Hematopoietic multipotent progenitor cell treated with erythropoietin and hydrocortisone succinate and interleukin-3 and kit ligand, for 4 days (in vitro differentiated cells): ENCODE results near the gene ZFAND3.

Source experiments
- DNase-seq: peaks from one replicate; pipeline ENCODE4 v3.0.0-alpha.2; 2015

ZFAND3 gene

GRCh38 chr6:37819177-37819801, at the start of gene ZFAND3:
Gene ZFAND3, plus strand, starts transcription at chr6:37819727. Its CDS starts 219 bp downstream, at chr6:37819946.
- peak; percentile 98 for DNase-seq

GRCh38 chr6:37774028-37774680, 45.4 kb upstream of the ZFAND3 start:
- DNase-seq = no peak

DNA sequence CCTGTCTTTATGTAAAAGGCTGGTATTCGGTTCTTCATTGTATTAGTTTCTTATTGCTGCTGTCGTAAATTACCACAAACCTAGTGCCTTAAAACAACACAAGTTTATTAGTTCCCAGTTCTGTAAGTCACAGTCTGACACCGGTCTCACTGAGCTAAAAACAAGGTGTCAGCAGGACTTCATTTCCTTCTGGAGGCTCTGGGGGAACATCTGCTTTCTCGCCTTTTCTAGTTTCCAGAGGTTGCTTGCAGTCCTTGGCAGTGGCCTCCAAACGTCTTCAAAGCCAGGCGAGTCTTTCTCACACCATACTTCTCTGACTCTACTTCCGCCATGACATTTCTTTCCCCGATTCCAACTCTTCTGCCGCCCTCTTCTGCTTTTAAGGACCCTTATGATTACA, 43.0 kb upstream of the ZFAND3 start:
- no peak for DNase-seq

GRCh38 chr6:37777272-37777834, 42.2 kb upstream of the ZFAND3 start:
- DNase-seq = no peak

DNA sequence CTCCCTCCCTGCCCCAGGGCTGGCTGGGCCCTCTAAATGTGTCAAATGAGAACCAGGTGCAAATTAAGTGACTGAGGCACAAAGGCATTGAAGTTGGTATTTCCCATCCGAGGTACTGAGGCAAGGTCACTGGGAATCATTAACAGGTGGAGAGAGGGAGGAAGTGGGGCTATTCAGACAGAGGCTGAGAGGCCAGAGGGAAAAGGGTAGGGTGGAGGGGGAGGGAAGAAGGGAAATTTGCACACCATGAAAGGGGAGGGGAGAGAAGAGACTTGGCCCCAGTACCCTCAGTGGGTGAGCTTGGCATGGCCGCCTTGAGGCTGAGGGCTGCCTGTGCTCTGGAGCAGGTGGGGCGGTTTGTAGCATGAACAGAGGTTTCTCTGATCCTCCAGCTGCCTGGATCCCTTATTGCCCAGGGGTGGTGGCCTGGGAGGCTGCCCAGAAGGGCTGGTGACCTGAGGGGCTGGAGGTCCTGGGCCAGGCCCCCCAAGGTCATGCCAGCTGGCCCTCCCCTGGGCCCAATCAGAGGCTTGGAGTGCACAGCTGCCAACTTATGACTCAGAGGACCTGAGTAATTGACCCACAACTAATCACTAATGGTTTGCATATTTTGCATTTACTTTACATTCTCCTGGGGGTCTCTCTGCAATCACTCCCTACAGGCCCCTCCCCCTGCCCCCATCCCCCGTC, 40.3 kb upstream of the ZFAND3 start:
- no peak for DNase-seq

DNA sequence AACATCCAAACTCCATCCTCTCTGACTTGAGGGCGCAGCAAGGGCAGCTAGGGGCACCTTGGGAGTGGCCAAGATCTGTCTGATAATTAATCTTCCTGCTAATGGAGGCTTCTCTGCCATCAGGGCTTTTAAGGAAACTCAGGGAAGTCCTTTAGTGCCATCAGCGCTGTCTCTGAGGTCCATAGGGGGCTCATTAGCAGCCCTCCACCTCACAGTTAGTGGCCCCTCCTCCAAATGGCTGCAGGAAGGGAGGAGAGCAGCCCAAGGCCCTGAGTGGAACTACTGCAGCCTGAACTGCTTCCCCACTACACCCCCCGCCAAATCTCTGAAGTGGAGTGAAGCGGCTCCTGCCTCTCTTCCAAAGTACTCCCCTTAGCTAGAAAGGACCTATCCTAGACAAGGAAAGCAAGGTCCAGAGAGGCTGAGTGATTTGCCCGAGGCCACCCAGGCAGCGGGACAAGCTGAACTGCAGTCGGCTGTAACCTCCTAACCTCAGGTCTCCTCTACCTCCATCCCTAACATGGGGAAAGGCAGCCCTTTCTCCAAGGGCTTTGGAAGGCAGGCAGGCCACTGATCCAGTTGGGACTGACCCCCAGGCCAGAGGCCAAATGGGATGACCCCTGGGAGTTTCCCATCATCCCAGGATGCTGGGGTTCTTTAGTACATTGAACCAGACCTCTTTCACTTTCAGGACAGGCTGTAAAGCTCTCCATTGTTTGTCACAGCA, 39.5 kb upstream of the ZFAND3 start:
- DNase-seq = no peak

DNA sequence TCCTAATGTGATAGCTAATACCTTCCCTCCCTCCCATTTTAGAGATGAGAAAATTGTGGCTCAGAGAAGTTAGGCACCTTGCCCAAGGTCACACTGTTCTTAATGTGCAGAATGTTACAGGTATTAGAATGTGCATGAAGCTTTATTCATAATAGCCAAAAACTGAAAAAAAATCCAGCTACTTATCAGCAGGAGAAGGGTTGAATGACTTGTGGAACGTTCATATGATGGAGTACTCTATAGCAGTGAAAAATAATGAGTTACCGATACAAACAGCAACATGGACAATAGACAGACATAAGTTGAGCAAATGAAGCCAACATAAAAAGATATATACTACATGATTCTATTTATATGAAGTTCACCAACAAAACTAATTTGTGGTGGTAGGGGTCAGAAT, 37.7 kb upstream of the ZFAND3 start:
- DNase-seq = no peak

DNA sequence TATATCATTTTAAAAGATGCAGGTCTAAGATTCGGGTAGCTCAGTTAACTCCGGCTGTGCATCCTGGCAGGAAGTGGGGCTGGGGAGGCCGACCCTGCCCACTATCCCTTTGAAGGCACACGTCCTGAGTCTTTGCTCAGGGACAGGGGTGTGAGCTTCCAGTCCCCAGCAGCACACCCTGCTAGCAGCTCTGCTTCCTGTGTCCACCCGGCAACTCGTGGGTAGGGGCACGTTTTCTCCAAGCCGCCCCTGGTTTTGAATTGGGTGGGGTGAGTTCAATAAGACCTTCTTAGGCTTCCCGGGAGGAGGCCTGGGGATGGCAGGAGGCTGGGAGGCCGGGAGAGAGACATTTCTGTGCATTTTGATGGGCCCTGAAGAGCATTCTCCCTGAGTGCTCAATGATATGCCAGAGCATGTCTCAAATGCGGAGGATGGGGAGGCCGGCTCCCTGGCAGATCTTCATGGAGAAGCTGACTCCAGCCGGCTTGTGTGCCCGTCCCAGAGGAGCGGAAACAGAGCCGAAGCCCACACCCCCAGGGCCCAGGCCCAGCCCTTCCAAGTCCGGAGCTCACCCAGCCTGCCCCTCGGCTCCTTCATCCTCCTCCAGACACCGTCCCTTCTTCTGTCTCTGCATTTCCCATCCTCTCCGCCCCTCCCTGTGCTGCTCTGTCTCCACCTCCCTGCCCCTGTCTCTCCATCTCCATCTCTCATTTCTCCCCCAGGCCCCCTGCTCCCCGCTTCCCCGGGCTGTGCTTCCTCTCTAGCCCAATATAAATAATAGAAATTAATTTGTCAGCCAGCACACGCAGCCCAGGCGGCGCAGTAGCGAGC, 36.3 kb upstream of the ZFAND3 start:
- peak; percentile 22 for DNase-seq

DNA sequence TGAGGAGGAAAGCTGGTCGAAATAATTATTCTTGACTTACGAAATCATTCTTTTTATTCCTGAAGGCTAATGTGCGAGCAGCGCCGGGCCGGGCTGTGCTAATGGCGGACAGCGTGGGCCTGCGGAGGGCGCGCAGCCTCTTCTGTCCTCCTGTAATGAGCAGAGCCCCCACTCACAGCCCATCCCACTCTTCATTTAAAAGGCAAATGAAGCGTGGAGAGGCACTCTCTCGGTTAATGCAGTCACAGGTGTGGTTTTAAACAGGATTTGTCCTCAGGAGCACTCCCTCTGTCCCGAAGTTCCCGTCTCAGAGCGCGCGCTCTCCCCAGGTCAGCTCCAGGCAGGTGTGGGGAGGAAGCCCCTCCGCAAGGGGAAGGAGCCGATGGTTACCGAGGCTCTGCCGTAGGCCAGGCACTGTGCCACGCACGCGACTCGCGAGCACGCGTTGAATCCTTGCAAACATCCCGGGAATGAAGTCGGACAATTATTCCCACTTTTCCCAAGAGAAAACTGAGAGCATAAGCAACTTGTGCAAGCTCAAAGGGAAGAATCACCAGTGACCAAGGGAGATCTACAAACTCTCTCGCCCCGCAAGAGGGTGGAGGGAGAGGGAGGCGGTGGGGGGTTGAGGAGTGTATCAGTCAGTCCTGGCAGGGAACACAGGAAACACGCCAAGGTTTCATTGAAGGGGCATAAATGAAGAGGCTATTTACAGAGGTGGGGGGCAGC, 35.5 kb upstream of the ZFAND3 start:
- peak; percentile 53 for DNase-seq

GRCh38 chr6:37784585-37784967, 35.0 kb upstream of the ZFAND3 start:
- peak; percentile 82 for DNase-seq

DNA sequence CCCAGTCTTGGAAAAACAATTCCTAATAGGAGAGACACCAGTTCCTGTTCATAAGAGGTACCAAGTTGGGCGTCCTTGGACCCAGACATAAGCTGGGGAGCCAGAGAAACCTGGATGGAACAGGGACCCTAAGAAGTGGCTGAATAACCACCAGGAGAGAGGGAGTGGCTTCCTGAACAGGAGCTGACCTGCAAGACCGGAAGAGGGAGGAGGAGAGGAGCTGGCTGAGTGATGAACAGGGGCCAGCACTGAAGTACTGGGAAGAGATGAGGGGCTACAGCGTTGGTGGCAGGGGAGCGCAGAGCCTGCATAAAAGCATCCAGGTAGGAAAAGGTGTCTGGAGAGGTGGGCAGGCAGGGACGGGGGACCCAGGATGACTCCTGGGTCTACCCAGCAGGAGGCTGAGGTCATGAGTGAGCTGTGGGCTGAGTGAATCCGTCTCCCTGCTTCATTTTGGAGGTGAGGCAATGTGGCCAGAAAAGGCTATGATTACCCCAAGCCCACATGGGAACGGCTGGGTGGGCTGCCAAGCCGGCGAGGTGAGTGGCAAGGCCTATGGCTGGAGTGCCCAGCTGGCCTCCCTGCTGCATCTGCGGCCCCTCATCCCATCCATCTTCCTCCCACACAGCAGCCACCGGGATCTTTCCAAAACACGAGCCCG, 34.4 kb upstream of the ZFAND3 start:
- DNase-seq = no peak

DNA sequence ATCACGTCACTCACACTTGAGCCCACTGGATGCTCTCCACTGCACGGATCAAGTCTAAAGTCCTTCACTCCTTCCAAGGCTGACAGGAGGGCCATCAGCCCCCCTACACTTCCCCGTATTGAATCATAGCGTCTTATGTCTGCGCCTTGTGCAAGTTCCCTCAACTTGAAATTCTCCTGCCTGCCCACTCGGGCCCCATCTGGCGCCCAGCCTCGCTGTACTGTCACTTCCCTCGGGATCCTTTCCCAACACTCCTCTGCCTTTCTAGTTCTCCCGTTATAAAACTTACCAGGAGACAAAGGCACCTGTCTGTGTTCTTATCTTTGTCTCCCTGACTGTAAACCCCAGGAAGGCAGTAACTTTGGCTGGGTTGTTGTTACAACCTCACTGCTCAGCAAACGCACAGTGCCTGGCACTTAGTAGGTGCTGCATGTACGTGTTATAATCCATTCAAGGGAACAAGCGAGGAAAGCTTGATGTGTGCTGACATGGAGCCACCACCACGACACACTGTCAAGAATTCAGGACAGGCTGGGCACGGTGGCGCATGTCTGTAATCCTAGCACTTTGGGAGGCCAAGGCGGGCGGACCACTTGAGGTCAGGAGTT, 33.8 kb upstream of the ZFAND3 start:
- no peak for DNase-seq

- DNase-seq = no peak
These were observed 32.3 kb upstream of the ZFAND3 start for GRCh38 chr6:37787216-37787615.

DNA sequence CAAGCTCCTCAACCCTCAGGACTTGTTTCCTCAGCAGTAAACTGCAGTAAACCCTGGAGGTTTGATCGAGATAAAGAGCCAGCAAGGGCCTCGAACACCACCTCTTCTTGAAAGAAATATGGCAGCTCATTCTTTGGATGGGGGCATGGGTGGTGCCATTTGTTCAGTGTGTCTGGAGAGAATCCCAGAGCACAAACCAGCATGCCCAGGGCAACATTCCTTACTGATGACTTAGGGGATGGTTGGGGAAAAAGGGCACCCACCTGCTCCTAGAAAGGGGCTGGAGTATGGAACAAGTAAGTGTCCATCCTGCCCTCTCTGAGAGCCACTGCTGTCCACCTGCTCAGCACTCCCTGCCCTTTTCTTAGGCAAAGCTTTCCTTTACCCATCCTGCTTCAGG, 31.3 kb upstream of the ZFAND3 start:
- DNase-seq = no peak

GRCh38 chr6:37791156-37791919, 28.2 kb upstream of the ZFAND3 start:
- DNase-seq = peak; percentile 96

- no peak for DNase-seq
These were observed 27.0 kb upstream of the ZFAND3 start for GRCh38 chr6:37792457-37793033.

DNA sequence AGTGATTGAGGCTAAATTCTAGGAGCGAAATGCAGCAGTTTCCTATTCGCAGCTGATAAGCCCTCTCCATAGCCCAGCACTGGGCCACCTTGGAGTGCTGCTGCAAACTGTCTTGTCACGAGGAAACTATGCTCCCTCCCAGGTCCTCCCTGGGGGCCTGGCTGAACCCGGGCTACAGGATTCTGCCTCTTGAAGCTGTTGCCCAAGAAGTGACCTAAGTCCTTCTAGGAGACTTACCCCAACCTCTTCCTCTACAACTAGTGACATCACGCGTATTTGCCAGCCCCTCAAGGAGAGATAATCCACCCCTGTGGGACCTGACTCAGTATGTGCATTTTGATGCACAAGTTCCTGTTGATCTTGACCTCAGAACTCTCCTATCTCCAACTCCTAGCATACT, 26.5 kb upstream of the ZFAND3 start:
- DNase-seq = no peak

DNA sequence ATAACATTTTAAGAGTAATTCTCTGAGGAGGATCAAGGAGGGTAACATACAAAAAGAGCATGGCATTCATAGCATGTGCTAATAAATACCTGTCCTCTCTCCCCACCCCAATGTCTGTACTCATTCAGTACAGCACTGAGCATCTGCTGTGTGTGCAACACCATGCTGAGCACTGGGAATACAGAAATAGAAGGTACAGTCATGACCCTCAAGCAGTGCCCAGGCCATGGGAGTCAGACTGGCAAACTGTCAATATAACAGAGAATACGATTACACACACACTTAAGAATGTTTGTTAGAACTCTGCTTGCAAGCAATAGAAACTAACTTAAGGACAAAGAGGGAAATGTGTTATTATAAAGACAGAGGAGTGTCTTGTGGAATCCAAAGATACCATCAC, 24.7 kb upstream of the ZFAND3 start:
- no peak for DNase-seq
